AG09319 (cell line): ENCODE results near the gene EIF3CL.
"Not testable (repeated sequence)": the region's sequence is repeated elsewhere in the genome, so short reads cannot be mapped to it uniquely, and the experiment has no call there.

ENCODE experiments used
- DNase-seq: peaks from one replicate; pipeline ENCODE4 v3.0.0-alpha.2; 2010; ENCODE audit warnings: low read depth; ENCODE audit errors: extremely low read depth

The EIF3CL gene, protein sequence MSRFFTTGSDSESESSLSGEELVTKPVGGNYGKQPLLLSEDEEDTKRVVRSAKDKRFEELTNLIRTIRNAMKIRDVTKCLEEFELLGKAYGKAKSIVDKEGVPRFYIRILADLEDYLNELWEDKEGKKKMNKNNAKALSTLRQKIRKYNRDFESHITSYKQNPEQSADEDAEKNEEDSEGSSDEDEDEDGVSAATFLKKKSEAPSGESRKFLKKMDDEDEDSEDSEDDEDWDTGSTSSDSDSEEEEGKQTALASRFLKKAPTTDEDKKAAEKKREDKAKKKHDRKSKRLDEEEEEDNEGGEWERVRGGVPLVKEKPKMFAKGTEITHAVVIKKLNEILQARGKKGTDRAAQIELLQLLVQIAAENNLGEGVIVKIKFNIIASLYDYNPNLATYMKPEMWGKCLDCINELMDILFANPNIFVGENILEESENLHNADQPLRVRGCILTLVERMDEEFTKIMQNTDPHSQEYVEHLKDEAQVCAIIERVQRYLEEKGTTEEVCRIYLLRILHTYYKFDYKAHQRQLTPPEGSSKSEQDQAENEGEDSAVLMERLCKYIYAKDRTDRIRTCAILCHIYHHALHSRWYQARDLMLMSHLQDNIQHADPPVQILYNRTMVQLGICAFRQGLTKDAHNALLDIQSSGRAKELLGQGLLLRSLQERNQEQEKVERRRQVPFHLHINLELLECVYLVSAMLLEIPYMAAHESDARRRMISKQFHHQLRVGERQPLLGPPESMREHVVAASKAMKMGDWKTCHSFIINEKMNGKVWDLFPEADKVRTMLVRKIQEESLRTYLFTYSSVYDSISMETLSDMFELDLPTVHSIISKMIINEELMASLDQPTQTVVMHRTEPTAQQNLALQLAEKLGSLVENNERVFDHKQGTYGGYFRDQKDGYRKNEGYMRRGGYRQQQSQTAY

DNA sequence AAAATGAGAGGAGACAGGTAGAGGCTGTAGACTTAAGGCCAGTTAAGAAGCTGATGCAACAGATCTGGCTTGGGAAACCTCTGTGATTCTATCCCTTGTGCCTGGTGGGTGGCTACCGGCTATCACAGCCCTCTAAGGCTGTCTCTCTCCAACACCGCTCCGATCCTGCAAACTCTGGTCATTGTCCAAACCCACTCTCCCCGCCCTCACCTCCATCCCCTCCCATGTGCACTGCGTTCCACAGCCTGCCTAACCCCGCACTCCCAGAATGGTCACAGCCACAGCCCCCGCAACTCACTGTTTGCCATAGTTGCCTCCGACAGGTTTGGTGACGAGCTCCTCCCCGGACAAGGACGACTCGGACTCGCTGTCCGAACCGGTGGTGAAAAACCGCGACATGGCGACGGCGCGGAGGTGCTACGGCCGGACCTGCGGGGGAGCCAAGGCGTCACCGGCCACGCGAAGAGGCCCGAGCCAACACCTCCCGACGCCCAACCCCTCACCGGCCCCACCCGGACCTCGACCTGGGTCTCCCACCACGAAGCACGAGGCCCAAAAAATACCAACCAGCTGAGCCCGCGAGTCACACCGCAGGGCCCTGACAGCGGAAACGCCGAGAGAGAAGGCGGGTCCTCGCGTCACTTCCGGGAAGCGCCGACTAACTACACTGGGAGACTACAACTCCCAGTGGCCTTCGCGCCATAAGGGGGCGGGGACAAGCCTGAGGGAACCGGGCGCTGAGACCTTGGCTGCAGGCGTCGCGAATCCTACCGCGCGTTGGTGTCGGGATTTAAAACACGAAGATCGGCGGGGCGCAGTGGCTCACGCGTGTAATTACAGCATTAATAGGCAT, at the start of gene EIF3CL:
TSS of gene EIF3CL (minus strand) at position 622 of the 853 bp plus-strand sequence. CDS start at position 399, 223 bp downstream.
- not testable (repeated sequence) for DNase-seq

DNA sequence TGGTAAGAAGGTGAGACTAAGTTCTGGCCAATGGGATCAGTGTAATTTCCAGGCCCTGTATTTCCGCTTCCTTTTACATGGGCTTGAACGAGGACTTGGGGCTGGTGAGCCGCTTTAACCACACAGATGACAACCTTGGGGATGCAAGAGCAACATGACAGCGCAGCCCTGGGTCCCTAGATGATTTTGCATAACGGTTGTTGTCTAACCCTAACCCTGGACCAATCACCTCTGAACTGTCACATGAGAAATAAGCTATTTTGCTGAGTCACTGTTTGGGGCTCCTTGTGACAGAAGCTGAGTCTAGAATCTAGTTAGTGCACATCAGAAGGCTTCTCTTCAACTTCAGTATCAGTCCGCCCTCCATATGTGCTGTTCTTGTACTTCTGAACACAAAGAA, 43.4 kb upstream of the EIF3CL start:
- not testable (repeated sequence) for DNase-seq

DNA sequence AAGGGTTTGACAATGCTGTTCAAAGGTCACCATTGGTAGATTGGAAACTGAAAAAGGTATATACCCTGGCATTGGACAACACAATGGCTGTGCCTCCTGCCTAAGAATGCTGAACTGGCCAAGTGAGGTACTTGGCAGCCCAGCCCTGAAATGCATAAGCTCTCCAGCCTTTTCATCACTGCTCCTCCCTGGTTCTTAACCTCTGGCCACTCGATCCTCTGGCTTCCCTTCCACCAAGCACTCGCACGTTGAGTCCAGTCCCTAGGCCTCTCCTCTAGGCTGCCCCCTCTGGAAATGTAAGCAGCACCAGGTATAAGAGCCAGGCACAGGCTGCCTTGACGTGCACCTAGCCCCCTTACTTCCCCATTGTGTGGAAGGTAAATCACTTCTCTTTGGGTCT, 42.7 kb upstream of the EIF3CL start:
- DNase-seq = not testable (repeated sequence)

DNA sequence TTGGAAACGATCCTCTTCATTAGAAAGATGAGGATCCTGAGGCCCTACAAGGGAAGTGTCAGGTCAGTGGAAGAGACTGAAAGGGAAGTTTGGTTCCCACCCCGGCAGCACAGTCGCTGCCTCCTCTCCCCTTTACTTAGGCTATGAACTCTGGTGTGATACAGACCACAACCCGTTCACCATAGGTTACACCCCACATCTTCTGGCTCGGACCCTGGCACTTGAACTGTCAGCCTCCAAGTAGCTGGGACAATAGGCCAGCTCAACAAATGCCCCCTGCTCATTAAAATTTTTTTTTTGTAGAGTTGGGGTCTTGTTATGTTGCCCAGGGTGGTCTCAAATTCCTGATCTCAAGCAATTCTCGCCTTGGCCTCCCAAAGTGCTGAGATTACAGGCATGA, 40.3 kb upstream of the EIF3CL start:
- DNase-seq = not testable (repeated sequence)

DNA sequence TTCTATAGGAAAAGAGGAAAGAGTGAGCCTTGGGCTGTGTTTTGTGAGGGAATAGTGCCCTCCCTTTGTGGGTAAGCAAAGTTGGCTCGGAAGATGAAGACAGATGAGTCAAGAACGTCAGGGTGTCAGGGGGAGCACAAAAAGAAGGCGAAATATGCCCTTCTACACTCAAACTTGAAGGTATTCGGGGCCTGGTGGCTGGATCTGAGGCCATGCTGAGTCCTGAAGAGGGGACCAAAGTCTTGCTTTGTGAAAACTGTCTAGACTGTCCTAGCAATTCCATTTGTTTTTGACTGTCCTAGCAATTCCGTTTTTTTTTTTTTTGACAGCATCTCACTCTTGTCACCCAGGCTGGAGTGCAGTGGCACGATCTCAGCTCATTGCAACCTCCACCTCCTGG, 35.3 kb upstream of the EIF3CL start:
- DNase-seq = not testable (repeated sequence)

DNA sequence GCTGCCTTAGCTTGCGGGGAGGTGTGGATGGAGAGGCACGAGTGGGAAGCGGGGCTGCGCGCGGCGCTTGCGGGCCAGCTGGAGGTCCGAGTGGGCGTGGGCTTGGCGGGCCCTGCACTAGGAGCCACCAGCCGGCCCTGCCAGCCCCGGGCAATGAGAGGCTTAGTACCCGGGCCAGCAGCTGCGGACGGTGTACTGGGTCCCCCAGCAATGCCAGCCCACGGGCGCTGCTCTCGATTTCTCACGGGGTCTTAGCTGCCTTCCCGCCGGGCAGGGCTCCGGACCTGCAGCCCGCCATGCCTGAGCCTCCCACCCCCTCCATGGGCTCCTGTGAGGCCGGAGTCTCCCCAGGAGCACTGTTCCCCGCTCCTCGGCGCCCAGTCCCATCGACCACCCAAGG, 31.7 kb upstream of the EIF3CL start:
- not testable (repeated sequence) for DNase-seq

DNA sequence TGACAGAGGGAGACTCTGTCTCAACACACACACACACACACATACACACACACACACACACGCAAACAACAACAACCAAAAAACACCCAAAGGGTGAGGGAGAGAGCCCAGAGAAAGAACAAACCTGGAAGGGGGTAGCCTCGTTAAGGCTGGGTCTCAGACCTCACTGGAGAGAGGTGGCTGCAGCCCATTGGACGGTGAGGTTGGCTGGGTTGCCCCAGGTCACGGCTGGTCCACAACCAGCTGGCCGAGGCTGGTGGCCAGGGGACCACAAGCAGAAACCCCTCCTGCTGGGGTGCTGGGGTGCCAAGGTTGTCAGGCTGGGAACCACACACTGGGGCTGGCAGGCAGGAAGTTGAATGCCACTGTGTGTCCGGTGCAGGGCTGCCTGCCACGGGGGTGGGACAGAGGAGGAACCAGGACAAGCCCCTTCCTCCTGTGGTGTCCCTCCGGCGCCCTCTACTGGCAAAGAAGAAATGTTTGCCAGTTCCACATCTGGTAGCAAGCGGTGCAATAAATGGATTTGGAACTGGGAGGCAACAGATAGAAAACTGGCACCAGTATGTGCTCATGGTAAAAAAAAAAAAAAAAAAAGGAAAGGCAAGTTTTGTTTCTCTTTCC, 22.5 kb upstream of the EIF3CL start:
- DNase-seq = not testable (repeated sequence)

DNA sequence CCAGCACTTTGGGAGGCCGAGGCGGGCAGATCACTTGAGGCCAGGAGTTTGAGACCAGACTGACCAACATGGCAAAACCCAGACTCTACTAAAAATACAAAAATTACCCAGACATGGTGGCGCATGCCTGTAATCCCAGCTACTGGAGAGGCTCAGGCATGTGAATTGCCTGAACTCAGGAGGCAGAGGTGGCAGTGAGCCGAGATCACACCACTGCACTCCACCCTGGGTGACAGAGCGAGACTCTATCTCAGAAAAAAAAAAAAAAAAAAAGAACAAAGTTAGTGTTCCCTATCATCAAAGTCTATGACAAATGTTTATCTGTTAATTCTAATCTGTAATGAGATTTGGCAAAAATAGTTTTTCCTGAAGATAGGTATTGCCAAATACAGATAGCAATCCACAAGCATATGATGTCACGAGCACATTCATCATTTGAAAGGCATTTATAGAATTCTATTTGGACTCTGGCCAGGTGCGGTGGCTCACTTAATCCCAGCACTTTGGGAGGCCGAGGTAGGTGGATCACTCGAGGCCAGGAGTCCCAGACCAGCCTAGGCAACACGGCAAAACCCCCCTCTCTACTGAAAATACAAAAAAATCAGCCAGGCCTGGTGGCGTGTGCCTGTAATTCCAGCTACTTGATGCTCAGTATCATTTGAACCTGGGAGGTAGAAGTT, 17.6 kb upstream of the EIF3CL start:
- not testable (repeated sequence) for DNase-seq

DNA sequence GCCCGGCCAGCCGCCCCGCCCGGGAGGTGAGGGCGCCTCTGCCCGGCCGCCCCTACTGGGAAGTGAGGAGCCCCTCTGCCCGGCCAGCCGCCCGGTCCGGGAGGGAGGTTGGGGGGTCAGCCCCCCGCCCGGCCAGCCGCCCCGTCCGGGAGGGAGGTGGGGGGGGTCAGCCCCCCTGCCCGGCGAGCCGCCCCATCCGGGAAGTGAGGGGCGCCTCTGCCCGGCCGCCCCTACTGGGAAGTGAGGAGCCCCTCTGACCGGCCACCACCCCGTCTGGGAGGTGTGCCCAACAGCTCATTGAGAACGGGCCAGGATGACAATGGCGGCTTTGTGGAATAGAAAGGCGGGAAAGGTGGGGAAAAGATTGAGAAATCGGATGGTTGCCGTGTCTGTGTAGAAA, 13.4 kb upstream of the EIF3CL start:
- DNase-seq = not testable (repeated sequence)

DNA sequence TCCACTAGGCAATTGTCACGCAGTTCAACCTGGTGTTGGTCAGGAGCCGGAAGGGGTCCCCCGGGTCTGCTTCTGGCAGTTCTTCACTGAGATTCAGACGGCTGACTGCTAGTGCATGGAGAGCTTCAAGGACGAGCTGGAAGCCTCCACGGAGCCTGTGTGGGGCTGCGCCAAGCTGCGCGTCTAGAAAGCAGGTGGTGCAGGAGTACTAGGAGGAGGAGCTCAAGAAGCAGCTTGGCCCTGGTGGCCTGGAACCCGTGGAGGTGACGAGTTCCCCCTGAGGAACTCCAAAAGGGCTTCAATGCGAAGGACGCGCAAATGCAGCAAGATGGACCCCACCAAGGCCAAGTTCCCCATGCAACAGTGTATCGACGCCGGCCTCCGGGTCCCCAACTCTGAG, 10.9 kb upstream of the EIF3CL start:
- not testable (repeated sequence) for DNase-seq

DNA sequence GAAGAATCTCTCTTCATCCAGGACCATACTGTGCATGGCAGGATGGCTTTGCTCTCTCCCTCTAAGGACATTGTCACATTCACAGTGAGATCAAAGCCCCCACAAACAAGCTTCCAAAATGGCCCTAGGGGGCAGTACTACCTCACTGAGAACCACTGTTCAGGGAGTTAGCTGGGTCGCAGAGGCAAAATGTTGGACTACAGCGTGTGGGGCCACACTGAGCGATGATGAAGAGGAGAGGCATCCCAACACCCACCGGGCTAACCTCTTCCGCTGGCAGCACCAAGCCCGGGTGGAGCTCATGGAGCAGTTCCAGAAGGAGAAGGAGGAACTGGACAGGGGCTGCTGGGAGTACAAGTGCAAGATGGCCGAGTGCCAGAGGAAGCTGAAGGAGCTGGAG, 9.9 kb upstream of the EIF3CL start:
- not testable (repeated sequence) for DNase-seq

DNA sequence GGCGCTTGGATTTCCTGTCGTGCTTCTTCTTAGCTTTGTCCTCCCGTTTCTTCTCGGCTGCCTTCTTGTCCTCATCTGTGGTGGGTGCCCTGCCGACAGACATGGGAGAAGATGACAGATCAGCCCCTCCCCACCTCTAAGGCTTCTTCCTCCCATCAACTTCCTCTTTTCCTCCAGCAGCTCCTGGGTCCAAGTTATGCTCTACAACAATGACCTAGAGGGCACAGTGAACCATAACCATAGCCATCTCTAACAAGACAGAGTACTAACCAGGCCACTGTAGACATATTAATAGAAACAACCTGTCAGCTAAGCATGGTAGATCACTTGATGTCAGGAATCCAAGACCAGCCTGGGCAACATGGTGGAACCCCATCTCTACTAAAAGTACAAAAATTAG, 11.6 kb downstream of the EIF3CL start:
- not testable (repeated sequence) for DNase-seq

DNA sequence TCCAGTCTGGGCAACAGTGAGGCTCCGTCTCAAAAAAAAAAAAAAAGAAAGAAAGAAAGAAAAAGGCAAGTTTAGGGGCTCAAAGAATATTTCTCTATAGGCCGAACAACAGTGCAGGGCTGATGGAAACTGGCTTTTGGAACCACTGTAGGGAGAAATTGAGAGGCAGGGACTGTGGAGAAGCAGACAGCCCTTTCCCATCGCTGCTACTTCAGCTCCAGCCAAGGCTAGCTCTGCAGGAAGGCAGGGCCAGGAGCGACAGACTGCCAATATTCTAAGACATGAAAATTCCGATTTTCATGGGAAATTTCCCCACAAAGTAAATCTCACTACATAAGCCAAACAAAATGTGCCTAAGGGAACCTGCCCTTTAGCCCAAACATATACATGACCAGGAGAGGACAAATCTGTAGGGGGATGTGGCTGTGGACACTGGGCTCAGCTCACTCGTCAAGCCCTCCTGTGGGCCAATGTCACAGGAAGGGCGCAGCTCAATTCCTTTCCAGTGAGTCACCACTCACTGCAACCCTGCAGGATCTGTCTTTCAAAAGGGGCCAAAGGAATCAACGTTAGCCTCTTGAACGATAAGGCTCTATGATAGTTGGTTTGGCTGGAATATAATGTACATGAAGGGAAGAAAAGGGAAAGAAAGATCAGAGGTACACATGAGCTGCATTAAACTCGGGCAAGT, 21.3 kb downstream of the EIF3CL start:
- DNase-seq = not testable (repeated sequence)

DNA sequence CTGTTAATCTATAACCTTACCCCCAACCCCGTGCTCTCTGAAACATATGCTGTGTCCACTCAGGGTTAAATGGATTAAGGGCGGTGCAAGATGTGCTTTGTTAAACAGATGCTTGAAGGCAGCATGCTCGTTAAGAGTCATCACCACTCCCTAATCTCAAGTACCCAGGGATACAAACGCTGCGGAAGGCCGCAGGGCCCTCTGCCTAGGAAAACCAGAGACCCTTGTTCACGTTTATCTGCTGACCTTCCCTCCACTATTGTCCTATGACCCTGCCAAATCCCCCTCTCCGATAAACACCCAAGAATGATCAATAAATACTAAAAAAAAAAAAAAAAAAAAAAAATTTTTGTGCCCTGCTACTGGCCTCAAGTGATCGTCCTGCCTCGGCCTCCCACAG, 25.8 kb downstream of the EIF3CL start:
- not testable (repeated sequence) for DNase-seq

DNA sequence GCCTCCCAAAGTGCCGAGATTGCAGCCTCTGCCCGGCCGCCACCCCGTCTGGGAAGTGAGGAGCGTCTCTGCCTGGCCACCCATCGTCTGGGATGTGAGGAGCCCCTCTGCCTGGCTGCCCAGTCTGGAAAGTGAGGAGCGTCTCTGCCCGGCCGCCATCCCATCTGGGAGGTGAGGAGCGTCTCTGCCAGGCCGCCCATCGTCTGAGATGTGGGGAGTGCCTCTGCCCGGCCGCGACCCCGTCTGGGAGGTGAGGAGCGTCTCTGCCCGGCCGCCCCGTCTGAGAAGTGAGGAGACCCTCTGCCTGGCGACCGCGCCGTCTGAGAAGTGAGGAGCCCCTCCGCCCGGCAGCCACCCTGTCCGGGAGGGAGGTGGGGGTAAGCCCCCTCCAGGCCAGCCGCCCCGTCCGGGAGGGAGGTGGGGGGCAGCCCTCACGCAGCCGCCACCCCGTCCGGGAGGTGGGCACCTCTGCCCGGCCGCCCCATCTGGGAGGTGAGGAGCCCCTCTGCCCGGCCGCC, 26.5 kb downstream of the EIF3CL start:
- DNase-seq = not testable (repeated sequence)

DNA sequence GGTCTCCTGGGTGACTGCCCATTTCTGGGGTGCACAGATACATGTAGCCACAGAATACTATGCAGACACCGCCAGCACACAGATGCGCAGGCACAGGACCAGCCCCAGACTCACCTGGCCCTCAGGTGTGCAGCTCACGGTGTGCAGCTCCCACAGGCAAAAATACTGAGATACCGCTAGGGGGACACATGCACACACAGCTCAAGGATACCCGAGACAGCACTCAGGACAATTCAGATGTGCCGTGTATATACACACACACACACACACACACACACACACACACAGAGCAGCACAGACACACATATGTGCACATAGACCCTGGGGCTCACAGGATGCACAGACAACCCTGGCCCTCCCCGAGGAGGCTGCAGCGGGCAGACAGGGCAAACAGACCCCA, 28.5 kb downstream of the EIF3CL start:
- DNase-seq = not testable (repeated sequence)

DNA sequence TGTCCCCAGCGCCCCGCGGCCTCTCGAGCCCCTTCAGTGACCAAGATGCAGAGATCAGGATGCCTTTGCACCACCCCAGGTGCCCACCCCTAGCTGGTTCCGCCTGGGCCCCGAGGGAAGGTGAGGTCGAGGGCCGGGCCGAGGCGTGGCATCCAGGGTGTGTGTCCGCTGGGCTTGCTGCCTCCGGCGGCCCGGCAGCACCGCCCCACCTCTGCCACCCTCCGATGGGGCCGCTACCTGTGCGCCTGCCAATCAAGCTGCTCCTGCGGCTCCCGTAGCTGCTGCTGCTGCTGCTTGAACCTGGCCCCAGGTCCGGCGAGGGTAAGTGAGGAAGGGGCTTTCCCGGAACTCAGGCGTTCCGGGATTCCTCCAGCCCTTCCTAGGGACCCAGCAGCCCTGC, 29.4 kb downstream of the EIF3CL start:
- not testable (repeated sequence) for DNase-seq

DNA sequence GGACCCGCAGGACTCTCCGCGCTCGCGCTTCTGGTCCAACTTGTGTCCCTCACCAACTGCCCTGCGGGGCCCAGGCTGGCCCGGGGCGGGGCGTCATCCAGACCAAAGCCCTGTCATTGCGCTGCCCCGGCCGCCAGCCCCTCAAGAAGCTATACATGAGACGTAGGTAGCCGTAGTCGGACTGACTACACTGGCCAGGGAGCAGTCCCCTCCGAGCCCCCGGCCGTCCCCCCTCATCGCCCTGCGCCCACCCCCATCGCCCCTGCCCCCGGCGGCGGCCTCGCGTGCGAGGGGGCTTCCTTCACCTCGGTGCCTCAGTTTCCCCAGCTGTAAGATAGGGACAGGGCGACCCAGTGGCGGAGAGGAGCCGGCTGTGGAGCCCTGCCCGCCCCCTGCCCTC, 35.7 kb downstream of the EIF3CL start:
- not testable (repeated sequence) for DNase-seq
